HCT116 (cell line): ENCODE data around the gene SLC35F6. TPM values are rescaled to one million over a fixed set of nuclear protein-coding genes. Genes with fewer than 3 reads are reported as not detected.

Source experiments
- ATAC-seq: fragments of 200-7000 bp; cut with Tn5 transposase; 2 replicates; pipeline ENCODE4 v1.9.1; 2020; ENCODE audit warnings: mild to moderate bottlenecking, moderate library complexity
- BruUV-seq: library from RNA; stranded (reverse); fragments of 400-500 nt; replicated peaks from 2 replicates; lab custom pipeline; 2021; lab: Mats Ljungman, UMichigan
- CTCF ChIA-PET: fragments of 300-600 bp; sonication (Branson Sonifier 250); formaldehyde crosslinking; loops from one replicate; lab custom pipeline; 2021; ENCODE audit warnings: antibody characterized with exemption; lab: Charles Lee
- POLR2A ChIA-PET: fragments of 300-600, 350-600 bp; sonication (Branson Sonifier 250); formaldehyde crosslinking; loops from one replicate; lab custom pipeline; 2021; ENCODE audit warnings: antibody characterized with exemption; lab: Charles Lee
- RAD21 ChIA-PET, 2 experiments: fragments of 300-600 bp; sonication (Branson Sonifier 250); formaldehyde crosslinking; loops; one replicate each; lab custom pipeline; 2023; ENCODE audit warnings: low total read pairs in 2 of 2; ENCODE audit not compliant: uncharacterized antibody in 2 of 2, unreplicated experiment in 2 of 2, low non-redundant PET in 1 of 2; lab: Charles Lee
- DNase-seq: peaks from one replicate; pipeline ENCODE4 v3.0.0-alpha.2; 2010; ENCODE audit warnings: low read depth, low spot score
- H2AFZ ChIP-seq: fragments of 200-600 bp; shearing (Covaris generic), sonication (generic); 2 replicates; pipeline ENCODE4 v1.6.1; 2017; ENCODE audit warnings: low read depth, mixed run types, mixed read lengths, antibody characterized with exemption, low read length; ENCODE audit not compliant: poor library complexity, severe bottlenecking
- H3K27ac ChIP-seq: 2 replicates; pipeline ENCODE4 v1.5.1; 2012; ENCODE audit warnings: low read depth, low read length
- H3K27me3 ChIP-seq: fragments of 200-600 bp; sonication (generic); 2 replicates; pipeline ENCODE4 v1.6.1; 2016; ENCODE audit warnings: mixed run types, low read length, mixed read lengths; ENCODE audit not compliant: insufficient read depth
- H3K36me3 ChIP-seq, 2 experiments: fragments of 200-500 bp in 1 of 2; fragments of 200-600 bp in 1 of 2; sonication (Bioruptor generic) in 1 of 2; sonication (generic) in 1 of 2; 2 replicates each; pipeline versions ENCODE4 v1.5.1 to v1.6.1; 2014 to 2016; ENCODE audit warnings: low read length in 2 of 2, inconsistent platforms in 1 of 2, mixed read lengths in 1 of 2, mixed run types in 1 of 2; ENCODE audit not compliant: insufficient read depth in 2 of 2, control insufficient read depth in 1 of 2
- H3K4me1 ChIP-seq, 2 experiments: fragments of 200-600 bp in 1 of 2; sonication (generic) in 1 of 2; 2 replicates each; pipeline versions ENCODE4 v1.5.1 to v1.6.1; 2012 to 2017; ENCODE audit warnings: low read length in 2 of 2, inconsistent platforms in 1 of 2, mild to moderate bottlenecking in 1 of 2, mixed read lengths in 1 of 2, mixed run types in 1 of 2, moderate library complexity in 1 of 2; ENCODE audit not compliant: insufficient read depth in 2 of 2, control insufficient read depth in 1 of 2
- H3K4me2 ChIP-seq: fragments of 200-600 bp; sonication (generic); 2 replicates; pipeline ENCODE4 v1.6.1; 2017; ENCODE audit warnings: mixed run types, low read length, mixed read lengths
- H3K4me3 ChIP-seq, 2 experiments: fragments of 200-600 bp in 1 of 2; sonication (generic) in 1 of 2; replicated peaks in 1 of 2; 2 replicates each; pipeline ENCODE4 v1.5.1; 2011 to 2016; ENCODE audit warnings: low read length in 2 of 2, control low read depth in 1 of 2, low read depth in 1 of 2, mild to moderate bottlenecking in 1 of 2, mixed read lengths in 1 of 2, mixed run types in 1 of 2
- H3K79me2 ChIP-seq: fragments of 200-600 bp; sonication (generic); 2 replicates; pipeline ENCODE4 v1.6.1; 2017; ENCODE audit warnings: mild to moderate bottlenecking, mixed run types, low read length, moderate library complexity, mixed read lengths; ENCODE audit not compliant: insufficient read depth
- H3K9ac ChIP-seq: fragments of 200-600 bp; sonication (generic); 2 replicates; pipeline ENCODE4 v1.6.1; 2016; ENCODE audit warnings: low read length, mixed read lengths
- H3K9me2 ChIP-seq: fragments of 200-600 bp; sonication (generic), shearing (Covaris generic); 2 replicates; pipeline ENCODE4 v1.6.1; 2017; ENCODE audit warnings: mixed run types, mild to moderate bottlenecking, moderate library complexity; ENCODE audit not compliant: insufficient read depth
- H3K9me3 ChIP-seq, 2 experiments: fragments of 200-500 bp in 1 of 2; fragments of 200-600 bp in 1 of 2; sonication (Bioruptor generic) in 1 of 2; sonication (generic) in 1 of 2; 2 replicates each; pipeline ENCODE4 v1.6.1; 2014 to 2017; ENCODE audit warnings: low read length in 2 of 2, mixed read lengths in 2 of 2, inconsistent platforms in 1 of 2, low read depth in 1 of 2, mild to moderate bottlenecking in 1 of 2, mixed run types in 1 of 2, moderate library complexity in 1 of 2; ENCODE audit not compliant: control insufficient read depth in 1 of 2, insufficient read depth in 1 of 2
- H4K20me1 ChIP-seq: fragments of 200-600 bp; sonication (generic), shearing (Covaris generic); 2 replicates; pipeline ENCODE4 v1.6.1; 2017; ENCODE audit warnings: mixed run types, mild to moderate bottlenecking, moderate library complexity; ENCODE audit not compliant: insufficient read depth
- EGR1 ChIP-seq: IDR thresholded peaks from 2 replicates; pipeline ENCODE4 v1.6.1; 2012; ENCODE audit warnings: low read depth
- RAD21 ChIP-seq: IDR thresholded peaks from 2 replicates; pipeline ENCODE4 v1.6.1; 2012; ENCODE audit warnings: low read depth, mild to moderate bottlenecking
- YY1 ChIP-seq: IDR thresholded peaks from 2 replicates; pipeline ENCODE4 v1.6.1; 2011; ENCODE audit warnings: low read length, low read depth, moderate library complexity, mild to moderate bottlenecking; ENCODE audit not compliant: insufficient replicate concordance; ENCODE audit errors: extremely low read depth
- intact Hi-C: fragments of 100-400 bp; cut with micrococcal nuclease; formaldehyde crosslinking; loops from 2 replicates; pipeline ENCODE4 v1.10.0; 2022
- total RNA-seq: library from RNA; stranded (reverse); gene quantifications from one replicate; pipeline ENCODE4 v1.2.1, GENCODE V29; 2021; ENCODE audit not compliant: unreplicated experiment
- TF ChIP-seq, protein P1 (sequence below): IDR thresholded peaks from 2 replicates; pipeline ENCODE4 v1.6.1; 2012; ENCODE audit warnings: low read depth
- TF ChIP-seq, protein P2 (sequence below): IDR thresholded peaks from 2 replicates; pipeline ENCODE4 v1.6.1; 2012
- TF ChIP-seq, protein P3 (sequence below), 3 experiments: fragments of 200-600 bp in 1 of 3; sonication (generic) in 1 of 3; IDR thresholded peaks in 2 of 3; conservative IDR thresholded peaks in 1 of 3; 2 replicates each; pipeline ENCODE4 v1.5.1; 2012 to 2017; ENCODE audit warnings: low read depth in 2 of 3, low read length in 2 of 3, antibody characterized with exemption in 1 of 3, borderline replicate concordance in 1 of 3, control low read depth in 1 of 3, mild to moderate bottlenecking in 1 of 3, mixed read lengths in 1 of 3, mixed run types in 1 of 3, moderate library complexity in 1 of 3; ENCODE audit not compliant: insufficient read depth in 1 of 3

SLC35F6 gene
- total RNA-seq, 1 experiment from 2014 or later, result 34.5 TPM

DNA sequence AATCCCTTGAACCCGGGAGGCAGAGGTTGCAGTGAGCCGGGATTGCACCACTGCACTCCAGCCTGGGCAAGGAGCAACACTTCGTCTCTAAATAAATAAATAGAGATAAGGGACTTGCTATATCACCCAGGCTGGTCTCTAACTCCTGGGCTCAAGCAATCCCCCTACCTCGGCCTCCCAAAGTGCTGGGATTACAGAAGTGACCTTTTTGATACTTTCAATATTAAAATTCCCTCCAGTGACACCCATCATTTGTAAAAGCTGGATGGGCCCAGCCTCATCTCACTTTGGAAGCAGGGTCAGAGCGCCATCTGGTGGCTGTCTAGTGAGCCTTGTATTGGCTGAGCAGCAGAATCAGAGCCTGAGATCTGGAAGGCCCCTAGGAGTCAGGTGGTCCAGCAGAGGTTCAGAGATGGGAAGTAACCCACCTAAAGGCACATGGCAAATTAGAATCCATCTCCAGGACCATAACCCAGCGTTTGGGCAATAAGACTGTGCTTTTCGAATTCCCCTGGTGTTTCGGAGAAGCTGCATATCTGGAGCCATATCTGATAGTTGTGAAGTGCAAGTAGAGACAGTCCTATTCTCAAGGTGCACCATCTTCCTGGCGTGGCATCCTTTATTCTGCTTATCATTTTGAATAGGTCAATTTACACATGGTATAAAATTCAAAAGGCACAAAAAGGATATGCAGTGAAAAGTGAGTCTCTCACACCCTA lies 18.3 kb upstream of the SLC35F6 start:
- intact Hi-C loops, result loop anchor here (1.0 to 2.0 kb wide), 4 partner anchors 131 to 242 kb away; no protein-coding TSS in a partner anchor
- Histone ChIP-seq H3K9me3 (no peaks in the 10 kb centered on the region), H3K4me3 (no peak overlapping the region), H3K27me3 (no peaks in the 10 kb centered on the region), H3K9ac (no peak overlapping the region), H2AFZ (no peak overlapping the region), H3K9me2 (no peaks in the 10 kb centered on the region), H3K4me1 (no peaks in the 10 kb centered on the region; a peak in 1 of 4 replicates), H4K20me1 (no peaks in the 10 kb centered on the region), H3K4me2 (no peak overlapping the region), H3K36me3 (no peaks in the 10 kb centered on the region), H3K27ac (no peak overlapping the region), H3K79me2 (no peaks in the 10 kb centered on the region)
- DNase-seq, result peak; percentile 72
- TF ChIP-seq EGR1 (no peak), RAD21 (peak; percentile 100), YY1 (peak; percentile 76)
- TF ChIP-seq, protein P1, sequence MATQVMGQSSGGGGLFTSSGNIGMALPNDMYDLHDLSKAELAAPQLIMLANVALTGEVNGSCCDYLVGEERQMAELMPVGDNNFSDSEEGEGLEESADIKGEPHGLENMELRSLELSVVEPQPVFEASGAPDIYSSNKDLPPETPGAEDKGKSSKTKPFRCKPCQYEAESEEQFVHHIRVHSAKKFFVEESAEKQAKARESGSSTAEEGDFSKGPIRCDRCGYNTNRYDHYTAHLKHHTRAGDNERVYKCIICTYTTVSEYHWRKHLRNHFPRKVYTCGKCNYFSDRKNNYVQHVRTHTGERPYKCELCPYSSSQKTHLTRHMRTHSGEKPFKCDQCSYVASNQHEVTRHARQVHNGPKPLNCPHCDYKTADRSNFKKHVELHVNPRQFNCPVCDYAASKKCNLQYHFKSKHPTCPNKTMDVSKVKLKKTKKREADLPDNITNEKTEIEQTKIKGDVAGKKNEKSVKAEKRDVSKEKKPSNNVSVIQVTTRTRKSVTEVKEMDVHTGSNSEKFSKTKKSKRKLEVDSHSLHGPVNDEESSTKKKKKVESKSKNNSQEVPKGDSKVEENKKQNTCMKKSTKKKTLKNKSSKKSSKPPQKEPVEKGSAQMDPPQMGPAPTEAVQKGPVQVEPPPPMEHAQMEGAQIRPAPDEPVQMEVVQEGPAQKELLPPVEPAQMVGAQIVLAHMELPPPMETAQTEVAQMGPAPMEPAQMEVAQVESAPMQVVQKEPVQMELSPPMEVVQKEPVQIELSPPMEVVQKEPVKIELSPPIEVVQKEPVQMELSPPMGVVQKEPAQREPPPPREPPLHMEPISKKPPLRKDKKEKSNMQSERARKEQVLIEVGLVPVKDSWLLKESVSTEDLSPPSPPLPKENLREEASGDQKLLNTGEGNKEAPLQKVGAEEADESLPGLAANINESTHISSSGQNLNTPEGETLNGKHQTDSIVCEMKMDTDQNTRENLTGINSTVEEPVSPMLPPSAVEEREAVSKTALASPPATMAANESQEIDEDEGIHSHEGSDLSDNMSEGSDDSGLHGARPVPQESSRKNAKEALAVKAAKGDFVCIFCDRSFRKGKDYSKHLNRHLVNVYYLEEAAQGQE, result no peak
- TF ChIP-seq, protein P2, sequence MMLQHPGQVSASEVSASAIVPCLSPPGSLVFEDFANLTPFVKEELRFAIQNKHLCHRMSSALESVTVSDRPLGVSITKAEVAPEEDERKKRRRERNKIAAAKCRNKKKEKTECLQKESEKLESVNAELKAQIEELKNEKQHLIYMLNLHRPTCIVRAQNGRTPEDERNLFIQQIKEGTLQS, result no peak
- TF ChIP-seq, protein P3, sequence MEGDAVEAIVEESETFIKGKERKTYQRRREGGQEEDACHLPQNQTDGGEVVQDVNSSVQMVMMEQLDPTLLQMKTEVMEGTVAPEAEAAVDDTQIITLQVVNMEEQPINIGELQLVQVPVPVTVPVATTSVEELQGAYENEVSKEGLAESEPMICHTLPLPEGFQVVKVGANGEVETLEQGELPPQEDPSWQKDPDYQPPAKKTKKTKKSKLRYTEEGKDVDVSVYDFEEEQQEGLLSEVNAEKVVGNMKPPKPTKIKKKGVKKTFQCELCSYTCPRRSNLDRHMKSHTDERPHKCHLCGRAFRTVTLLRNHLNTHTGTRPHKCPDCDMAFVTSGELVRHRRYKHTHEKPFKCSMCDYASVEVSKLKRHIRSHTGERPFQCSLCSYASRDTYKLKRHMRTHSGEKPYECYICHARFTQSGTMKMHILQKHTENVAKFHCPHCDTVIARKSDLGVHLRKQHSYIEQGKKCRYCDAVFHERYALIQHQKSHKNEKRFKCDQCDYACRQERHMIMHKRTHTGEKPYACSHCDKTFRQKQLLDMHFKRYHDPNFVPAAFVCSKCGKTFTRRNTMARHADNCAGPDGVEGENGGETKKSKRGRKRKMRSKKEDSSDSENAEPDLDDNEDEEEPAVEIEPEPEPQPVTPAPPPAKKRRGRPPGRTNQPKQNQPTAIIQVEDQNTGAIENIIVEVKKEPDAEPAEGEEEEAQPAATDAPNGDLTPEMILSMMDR (IDR thresholded peaks at IDR 0.05 in 2 of 3, conservative IDR thresholded peaks at IDR 0.05 in 1 of 3; ENCODE audit: borderline replicate concordance in 1 of 3, insufficient read depth in 1 of 3, low read depth in 2 of 3, low read length in 2 of 3), result peak; percentile 92 to 98 (median 93)
- CTCF ChIA-PET, result interaction anchor here (0.6 to 7.3 kb wide), 13 partner anchors 9 to 243 kb away, joined by 3 to 88 read pairs (median 4); a partner anchor contains a TSS
- POLR2A ChIA-PET, result interaction anchor here (2.0 kb wide), 1 partner anchor 140 kb away, joined by 11 read pairs; no protein-coding TSS in a partner anchor
- RAD21 ChIA-PET, result interaction anchor here (0.6 to 2.3 kb wide), 5 partner anchors 10 to 225 kb away, joined by 3 to 9 read pairs (median 4); no protein-coding TSS in a partner anchor
- ATAC-seq, result peak; percentile 98
- BruUV-seq, result no TSS peak
